Left renal cortex interstitium (tissue), 4 donors: ENCODE measurements around the gene ADISSP. TPM values are rescaled to one million over a fixed set of nuclear protein-coding genes. Genes with fewer than 3 reads are reported as not detected.

Source experiments
- DNase-seq, 4 donors: peaks; one replicate each; pipeline ENCODE4 v3.0.0-alpha.2; 2013; ENCODE audit warnings: low read depth in 4 of 4, low spot score in 2 of 4, missing footprints in 1 of 4
- polyA plus RNA-seq, 4 donors: library from polyadenylated mRNA; unstranded; fragments of 120-200 nt; gene quantifications; one replicate each; pipeline ENCODE4 v1.2.1, GENCODE V29; 2013; ENCODE audit not compliant: insufficient read length in 4 of 4

ADISSP gene
- polyA plus RNA-seq, 4 donors: 19.4 to 37.2 (median 26.1) TPM

- DNase-seq: no peak
These were observed 26.8 kb downstream of the ADISSP start for GRCh38 chr20:3740615-3741301.

GRCh38 chr20:3739926-3740451, 27.6 kb downstream of the ADISSP start:
- DNase-seq: no peak

- no peak for DNase-seq
These were observed 28.3 kb downstream of the ADISSP start for GRCh38 chr20:3739054-3739925.

GRCh38 chr20:3738111-3739053, 29.2 kb downstream of the ADISSP start:
- no peak for DNase-seq

- DNase-seq: no peak
These were observed 31.8 kb downstream of the ADISSP start for GRCh38 chr20:3735768-3736167.

- no peak for DNase-seq
These were observed 33.3 kb downstream of the ADISSP start for GRCh38 chr20:3734111-3734843.

- no peak for DNase-seq
These were observed 34.2 kb downstream of the ADISSP start for GRCh38 chr20:3733119-3733995.

GRCh38 chr20:3732327-3733118, 35.0 kb downstream of the ADISSP start, which contains the start of gene HSPA12B:
TSS of gene HSPA12B (plus strand) at chr20:3732685. CDS start at chr20:3738675, 5,990 bp downstream.
- no peak for DNase-seq

GRCh38 chr20:3731944-3732326, 35.6 kb downstream of the ADISSP start:
- no peak for DNase-seq

- DNase-seq: no peak
These were observed 36.5 kb downstream of the ADISSP start for GRCh38 chr20:3730803-3731672.

GRCh38 chr20:3729811-3730540, 37.6 kb downstream of the ADISSP start:
- no peak for DNase-seq

- DNase-seq: no peak
These were observed 38.2 kb downstream of the ADISSP start for GRCh38 chr20:3729378-3729777.

- no peak for DNase-seq
These were observed 38.7 kb downstream of the ADISSP start for GRCh38 chr20:3728876-3729275.

GRCh38 chr20:3728354-3728753, 39.2 kb downstream of the ADISSP start:
- DNase-seq: no peak

GRCh38 chr20:3727401-3728021, 40.0 kb downstream of the ADISSP start:
- DNase-seq: no peak

GRCh38 chr20:3724356-3724755, 43.2 kb downstream of the ADISSP start:
- DNase-seq: no peak
